Suprapubic skin (tissue), 4 donors: ENCODE results near the gene CTNNBL1.

Experiments used
- EP300 ChIP-seq: sonication (generic); formaldehyde crosslinking; IDR thresholded peaks from one replicate; pipeline ENCODE4 v1.6.1; 2017; ENCODE audit warnings: antibody characterized with exemption
- POLR2A ChIP-seq, 2 donors: fragments of 450-650 bp; IDR thresholded peaks; one replicate each; pipeline ENCODE4 v1.6.1; 2017; ENCODE audit warnings: antibody characterized with exemption in 2 of 2, mild to moderate bottlenecking in 2 of 2, moderate library complexity in 2 of 2
- POLR2AphosphoS5 ChIP-seq, 3 donors: sonication (generic); formaldehyde crosslinking; IDR thresholded peaks; one replicate each; pipeline ENCODE4 v1.6.1; 2017; ENCODE audit warnings: antibody characterized with exemption in 3 of 3
- TF ChIP-seq, protein P1 (sequence below), 2 donors: fragments of 200-600 bp in 1 of 2; fragments of 450-650 bp in 1 of 2; sonication (generic) in 1 of 2; IDR thresholded peaks; one replicate each; pipeline ENCODE4 v1.5.1; 2016 to 2019; ENCODE audit warnings: antibody characterized with exemption in 2 of 2, mild to moderate bottlenecking in 1 of 2, moderate library complexity in 1 of 2

DNA sequence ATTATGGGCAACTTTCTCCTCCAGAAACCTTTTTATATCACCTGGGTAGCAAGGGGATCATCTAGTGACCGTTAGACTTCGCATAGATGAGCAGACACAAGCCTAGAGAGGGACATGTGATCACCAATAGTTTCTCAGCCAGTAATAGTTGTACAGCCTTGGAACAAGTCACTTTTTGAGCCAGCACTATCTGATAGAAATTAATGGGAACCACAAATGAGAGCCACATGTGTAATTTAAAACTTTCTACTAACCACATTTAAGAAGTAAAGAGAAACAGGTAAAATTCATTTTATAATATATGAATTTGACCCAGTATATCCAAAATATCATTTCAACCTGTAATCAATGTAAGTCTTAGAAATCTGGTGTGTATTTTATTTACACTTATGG, 592 bp upstream of the CTNNBL1 start:
- no peak for TF ChIP-seq POLR2AphosphoS5 (IDR thresholded peaks at IDR 0.05)
- TF ChIP-seq EP300, result no peak
- no peak for TF ChIP-seq POLR2A (IDR thresholded peaks at IDR 0.05)
- TF ChIP-seq, protein P1, sequence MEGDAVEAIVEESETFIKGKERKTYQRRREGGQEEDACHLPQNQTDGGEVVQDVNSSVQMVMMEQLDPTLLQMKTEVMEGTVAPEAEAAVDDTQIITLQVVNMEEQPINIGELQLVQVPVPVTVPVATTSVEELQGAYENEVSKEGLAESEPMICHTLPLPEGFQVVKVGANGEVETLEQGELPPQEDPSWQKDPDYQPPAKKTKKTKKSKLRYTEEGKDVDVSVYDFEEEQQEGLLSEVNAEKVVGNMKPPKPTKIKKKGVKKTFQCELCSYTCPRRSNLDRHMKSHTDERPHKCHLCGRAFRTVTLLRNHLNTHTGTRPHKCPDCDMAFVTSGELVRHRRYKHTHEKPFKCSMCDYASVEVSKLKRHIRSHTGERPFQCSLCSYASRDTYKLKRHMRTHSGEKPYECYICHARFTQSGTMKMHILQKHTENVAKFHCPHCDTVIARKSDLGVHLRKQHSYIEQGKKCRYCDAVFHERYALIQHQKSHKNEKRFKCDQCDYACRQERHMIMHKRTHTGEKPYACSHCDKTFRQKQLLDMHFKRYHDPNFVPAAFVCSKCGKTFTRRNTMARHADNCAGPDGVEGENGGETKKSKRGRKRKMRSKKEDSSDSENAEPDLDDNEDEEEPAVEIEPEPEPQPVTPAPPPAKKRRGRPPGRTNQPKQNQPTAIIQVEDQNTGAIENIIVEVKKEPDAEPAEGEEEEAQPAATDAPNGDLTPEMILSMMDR (IDR thresholded peaks at IDR 0.05), result no peak
